ENCODE measurements around the gene ITSN1. TPM values are rescaled to one million over a fixed set of nuclear protein-coding genes. Genes with fewer than 3 reads are reported as not detected.

Gene ITSN1
- total RNA-seq, 1 donor from 2014 or later = 77.5 TPM

DNA sequence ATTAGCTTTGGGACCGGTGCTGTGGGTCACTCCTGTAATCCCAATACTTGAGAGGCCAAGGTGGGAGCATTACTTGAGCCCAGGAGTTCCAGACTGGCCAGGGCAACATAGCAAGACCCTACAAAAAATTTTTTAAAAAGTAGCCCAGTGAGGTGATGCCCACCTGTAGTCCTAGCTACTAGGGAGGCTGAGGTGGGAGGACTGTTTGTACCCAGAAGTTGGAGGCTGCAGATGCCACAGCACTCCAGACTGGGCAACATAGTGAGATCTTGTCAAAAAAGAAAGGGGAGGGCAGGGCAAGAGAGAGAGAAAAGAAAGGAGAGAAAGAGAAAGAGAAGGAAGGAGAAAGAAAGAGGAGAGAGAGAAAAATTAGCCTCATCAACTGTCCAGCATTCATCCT is 6.3 kb downstream of the ITSN1 start:
- TF ChIP-seq CTCF (IDR thresholded peaks at IDR 0.05; ENCODE audit: unreplicated experiment) = no peak
- no peak for DNase-seq (ENCODE audit: low spot score in 2 of 2, unreplicated experiment in 2 of 2)
- Mint-ChIP-seq H3K36me3 (peaks cover 1% of the 10 kb centered on the region), H3K9me3 (no peaks in the 10 kb centered on the region), H3K4me3 (no peak overlapping the region), H3K4me1 (peaks cover 40% of the 10 kb centered on the region), H3K27me3 (ENCODE audit: low read depth) (no peaks in the 10 kb centered on the region), H3K27ac (no peak overlapping the region)

- TF ChIP-seq CTCF (IDR thresholded peaks at IDR 0.05; ENCODE audit: unreplicated experiment) = no peak
- H3K9me3 Mint-ChIP-seq = no peaks in the 10 kb centered on the region
- peak overlapping the region; percentile 78 for H3K27ac Mint-ChIP-seq
- H3K4me1 Mint-ChIP-seq = peaks cover 32% of the 10 kb centered on the region
- peaks cover 6% of the 10 kb centered on the region for H3K36me3 Mint-ChIP-seq
- no peak for DNase-seq (ENCODE audit: low spot score in 2 of 2, unreplicated experiment in 2 of 2)
- H3K4me3 Mint-ChIP-seq = no peak overlapping the region
- no peaks in the 10 kb centered on the region for H3K27me3 Mint-ChIP-seq (ENCODE audit: low read depth)
Measured at GRCh38 chr21:33650230-33650629, 7.9 kb downstream of the ITSN1 start.

GRCh38 chr21:33650929-33651509 is 8.7 kb downstream of the ITSN1 start:
- peak overlapping the region; percentile 78 for H3K27ac Mint-ChIP-seq
- peaks cover 38% of the 10 kb centered on the region for H3K4me1 Mint-ChIP-seq
- DNase-seq (ENCODE audit: low spot score in 2 of 2, unreplicated experiment in 2 of 2) = no peak
- H3K36me3 Mint-ChIP-seq = peaks cover 7% of the 10 kb centered on the region
- no peak for TF ChIP-seq CTCF (IDR thresholded peaks at IDR 0.05; ENCODE audit: unreplicated experiment)
- no peaks in the 10 kb centered on the region for H3K9me3 Mint-ChIP-seq
- H3K4me3 Mint-ChIP-seq = no peak overlapping the region
- no peaks in the 10 kb centered on the region for H3K27me3 Mint-ChIP-seq (ENCODE audit: low read depth)

DNA sequence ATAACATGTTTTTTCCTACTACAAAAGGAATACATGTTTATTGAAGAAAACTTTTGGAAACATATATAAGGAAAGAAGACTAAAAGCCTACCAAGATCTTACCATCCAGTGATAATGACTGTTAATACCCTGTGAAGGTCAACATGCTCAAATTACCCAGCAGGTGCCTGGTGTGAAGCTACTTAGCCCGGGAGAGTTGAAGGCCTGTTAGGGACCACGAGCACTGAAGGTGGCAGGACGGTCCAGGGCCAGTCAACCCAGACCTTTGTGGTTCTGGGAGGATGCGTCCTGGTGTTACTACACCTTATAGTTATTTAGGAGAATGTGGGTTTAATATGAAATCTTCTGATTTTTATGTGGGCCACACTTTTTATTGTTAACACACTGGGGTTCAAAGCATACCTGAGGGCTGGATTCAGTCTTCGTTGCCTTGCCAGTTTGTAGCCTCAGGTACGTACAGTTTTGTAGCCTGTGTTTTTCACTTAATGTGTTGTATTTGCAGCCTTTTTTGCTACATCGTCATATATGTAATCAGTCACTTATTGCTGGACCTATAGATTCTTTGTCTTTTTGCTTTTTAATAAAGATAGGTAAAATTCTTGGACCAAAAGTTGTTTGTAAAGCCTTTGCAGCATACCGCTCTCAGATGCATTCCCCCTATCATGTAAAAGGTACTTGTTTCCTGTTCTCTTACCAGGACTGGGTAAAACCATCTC is 9.8 kb downstream of the ITSN1 start:
- TF ChIP-seq CTCF (IDR thresholded peaks at IDR 0.05; ENCODE audit: unreplicated experiment) = no peak
- H3K4me3 Mint-ChIP-seq = no peak overlapping the region
- peak overlapping the region; percentile 78 for H3K27ac Mint-ChIP-seq
- H3K9me3 Mint-ChIP-seq = no peaks in the 10 kb centered on the region
- H3K36me3 Mint-ChIP-seq = peaks cover 8% of the 10 kb centered on the region
- peaks cover 42% of the 10 kb centered on the region for H3K4me1 Mint-ChIP-seq
- DNase-seq (ENCODE audit: low spot score in 2 of 2, unreplicated experiment in 2 of 2) = no peak
- H3K27me3 Mint-ChIP-seq (ENCODE audit: low read depth) = no peaks in the 10 kb centered on the region

GRCh38 chr21:33654412-33654811 is 12.1 kb downstream of the ITSN1 start:
- Mint-ChIP-seq H3K4me1 (peaks cover 45% of the 10 kb centered on the region), H3K36me3 (peaks cover 12% of the 10 kb centered on the region), H3K27me3 (ENCODE audit: low read depth) (no peaks in the 10 kb centered on the region), H3K4me3 (no peak overlapping the region), H3K27ac (peak overlapping the region; percentile 96), H3K9me3 (no peaks in the 10 kb centered on the region)
- no peak for DNase-seq (ENCODE audit: low spot score in 2 of 2, unreplicated experiment in 2 of 2)
- TF ChIP-seq CTCF (IDR thresholded peaks at IDR 0.05; ENCODE audit: unreplicated experiment) = no peak
